Mesothelial cell of epicardium (in vitro differentiated cells): ENCODE results near the gene PKNOX2. TPM values are rescaled to one million over a fixed set of nuclear protein-coding genes. Genes with fewer than 3 reads are reported as not detected.

Experiments
- DNase-seq, 2 experiments: peaks; one replicate each; pipeline ENCODE4 v3.0.0; 2021; ENCODE audit warnings: low spot score in 2 of 2; ENCODE audit not compliant: unreplicated experiment in 2 of 2
- H3K27ac Mint-ChIP-seq: 2 replicates; pipeline ENCODE4 v1.8.0; 2021; ENCODE audit warnings: mixed read lengths
- H3K27me3 Mint-ChIP-seq: 2 replicates; pipeline ENCODE4 v1.8.0; 2021; ENCODE audit warnings: low read depth, mixed read lengths
- H3K36me3 Mint-ChIP-seq: 2 replicates; pipeline ENCODE4 v1.8.0; 2021; ENCODE audit warnings: mixed read lengths
- H3K4me1 Mint-ChIP-seq: 2 replicates; pipeline ENCODE4 v1.8.0; 2021; ENCODE audit warnings: mixed read lengths
- H3K4me3 Mint-ChIP-seq: 2 replicates; pipeline ENCODE4 v1.8.0; 2021; ENCODE audit warnings: mild to moderate bottlenecking, moderate library complexity, mixed read lengths
- H3K9me3 Mint-ChIP-seq: 2 replicates; pipeline ENCODE4 v1.8.0; 2021; ENCODE audit warnings: mixed read lengths
- total RNA-seq: library from RNA; stranded (reverse); gene quantifications from 3 replicates; pipeline ENCODE4 v1.2.1, GENCODE V29; 2021
- TF ChIP-seq, protein P1 (sequence below): fragments of 200-600 bp; sonication (generic); IDR thresholded peaks from one replicate; pipeline ENCODE4 v1.5.0; 2021; ENCODE audit warnings: antibody characterized with exemption; ENCODE audit not compliant: unreplicated experiment

Gene PKNOX2
- total RNA-seq, 1 donor from 2014 or later: 22.2 TPM

- no peaks in the 10 kb centered on the region for H3K27me3 Mint-ChIP-seq
- TF ChIP-seq, protein P1, sequence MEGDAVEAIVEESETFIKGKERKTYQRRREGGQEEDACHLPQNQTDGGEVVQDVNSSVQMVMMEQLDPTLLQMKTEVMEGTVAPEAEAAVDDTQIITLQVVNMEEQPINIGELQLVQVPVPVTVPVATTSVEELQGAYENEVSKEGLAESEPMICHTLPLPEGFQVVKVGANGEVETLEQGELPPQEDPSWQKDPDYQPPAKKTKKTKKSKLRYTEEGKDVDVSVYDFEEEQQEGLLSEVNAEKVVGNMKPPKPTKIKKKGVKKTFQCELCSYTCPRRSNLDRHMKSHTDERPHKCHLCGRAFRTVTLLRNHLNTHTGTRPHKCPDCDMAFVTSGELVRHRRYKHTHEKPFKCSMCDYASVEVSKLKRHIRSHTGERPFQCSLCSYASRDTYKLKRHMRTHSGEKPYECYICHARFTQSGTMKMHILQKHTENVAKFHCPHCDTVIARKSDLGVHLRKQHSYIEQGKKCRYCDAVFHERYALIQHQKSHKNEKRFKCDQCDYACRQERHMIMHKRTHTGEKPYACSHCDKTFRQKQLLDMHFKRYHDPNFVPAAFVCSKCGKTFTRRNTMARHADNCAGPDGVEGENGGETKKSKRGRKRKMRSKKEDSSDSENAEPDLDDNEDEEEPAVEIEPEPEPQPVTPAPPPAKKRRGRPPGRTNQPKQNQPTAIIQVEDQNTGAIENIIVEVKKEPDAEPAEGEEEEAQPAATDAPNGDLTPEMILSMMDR: no peak
- H3K4me1 Mint-ChIP-seq: peaks cover 34% of the 10 kb centered on the region
- DNase-seq: no peak
- no peak overlapping the region for H3K4me3 Mint-ChIP-seq
- no peak overlapping the region for H3K27ac Mint-ChIP-seq
- H3K36me3 Mint-ChIP-seq: peaks cover 13% of the 10 kb centered on the region
- H3K9me3 Mint-ChIP-seq: peaks cover 9% of the 10 kb centered on the region
Measured at GRCh38 chr11:125239585-125240560, 75.3 kb downstream of the PKNOX2 start.

DNA sequence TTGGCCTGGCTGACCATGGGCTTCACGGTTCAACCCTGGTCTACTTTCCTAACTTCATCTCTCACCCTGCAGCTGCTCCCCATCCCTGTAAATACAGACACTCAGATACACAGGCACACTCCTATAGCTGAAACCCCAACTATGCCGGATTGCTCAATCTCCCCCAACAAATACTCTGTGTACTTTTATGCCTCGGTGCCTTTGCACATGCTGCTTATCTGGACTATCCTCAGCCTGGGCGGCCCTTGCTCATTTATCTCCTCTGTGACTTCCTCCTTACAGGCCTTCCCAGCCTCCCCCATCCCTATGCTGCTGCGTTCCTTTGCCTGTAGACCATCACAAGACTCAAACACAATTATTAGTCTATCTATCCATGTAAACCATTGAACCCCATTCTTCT, 76.6 kb downstream of the PKNOX2 start:
- Mint-ChIP-seq H3K36me3 (peaks cover 13% of the 10 kb centered on the region), H3K4me3 (no peak overlapping the region), H3K4me1 (peaks cover 22% of the 10 kb centered on the region), H3K27ac (no peak overlapping the region), H3K27me3 (no peaks in the 10 kb centered on the region), H3K9me3 (peaks cover 9% of the 10 kb centered on the region)
- TF ChIP-seq, protein P1: no peak
- DNase-seq: no peak

DNA sequence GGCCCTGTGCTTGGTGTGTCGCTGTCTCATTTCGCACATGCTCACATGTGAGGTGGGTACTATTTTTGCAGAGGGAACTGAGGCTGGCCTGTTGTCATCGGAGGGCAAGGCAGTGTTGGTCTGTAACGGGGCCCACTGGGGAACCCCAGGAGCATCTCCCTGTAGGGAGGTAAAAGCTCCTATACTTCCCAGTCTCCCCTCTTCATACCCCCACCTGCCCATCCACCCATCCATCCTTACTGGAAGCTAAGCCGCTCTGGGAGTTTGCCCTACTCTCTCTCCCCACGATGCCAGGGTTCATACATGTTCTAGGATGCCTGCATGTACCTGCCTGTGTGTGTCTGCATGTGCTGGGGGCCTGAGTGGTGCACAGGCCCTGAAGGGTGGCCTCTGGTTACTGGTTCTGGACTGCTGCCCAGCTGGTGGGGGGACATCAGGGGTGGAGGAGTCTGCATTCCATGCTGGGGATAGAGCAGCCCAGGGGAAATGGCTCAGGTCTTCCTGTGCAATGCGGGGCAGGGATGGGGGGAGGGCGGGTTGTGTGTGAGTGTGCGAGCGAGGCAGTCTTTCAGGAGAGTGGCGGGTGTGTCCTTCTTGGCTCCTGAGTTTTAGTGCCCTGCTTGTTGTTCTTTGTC, 77.7 kb downstream of the PKNOX2 start:
- Mint-ChIP-seq H3K27ac (peak overlapping the region; percentile 37), H3K4me3 (no peak overlapping the region), H3K36me3 (peaks cover 8% of the 10 kb centered on the region), H3K4me1 (peaks cover 22% of the 10 kb centered on the region), H3K27me3 (no peaks in the 10 kb centered on the region), H3K9me3 (peaks cover 5% of the 10 kb centered on the region)
- DNase-seq: no peak
- TF ChIP-seq, protein P1: no peak

DNA sequence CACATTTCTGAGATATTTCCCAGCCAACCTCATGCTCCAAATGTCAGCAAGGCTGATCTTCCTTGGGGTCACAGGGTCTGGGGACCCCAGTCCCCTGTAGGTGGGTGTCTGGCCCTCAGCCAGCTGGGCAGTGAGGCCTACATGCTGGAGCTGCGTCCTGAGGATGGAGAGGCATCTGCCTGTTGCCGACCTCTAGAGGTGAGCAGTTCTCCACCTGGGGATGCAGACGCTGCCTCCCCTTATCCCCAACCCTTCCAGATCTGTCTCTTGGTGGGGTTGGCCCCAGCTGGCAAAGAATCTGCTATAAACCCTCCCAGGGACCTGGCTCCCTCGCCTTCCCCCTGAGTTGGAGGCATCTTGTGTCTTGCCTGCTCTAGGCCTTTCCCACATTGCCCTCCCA, 79.6 kb downstream of the PKNOX2 start:
- DNase-seq: no peak
- Mint-ChIP-seq H3K27ac (no peak overlapping the region), H3K27me3 (no peaks in the 10 kb centered on the region), H3K4me3 (no peak overlapping the region), H3K9me3 (peaks cover 5% of the 10 kb centered on the region), H3K4me1 (peaks cover 22% of the 10 kb centered on the region), H3K36me3 (peaks cover 4% of the 10 kb centered on the region)
- TF ChIP-seq, protein P1: no peak

DNA sequence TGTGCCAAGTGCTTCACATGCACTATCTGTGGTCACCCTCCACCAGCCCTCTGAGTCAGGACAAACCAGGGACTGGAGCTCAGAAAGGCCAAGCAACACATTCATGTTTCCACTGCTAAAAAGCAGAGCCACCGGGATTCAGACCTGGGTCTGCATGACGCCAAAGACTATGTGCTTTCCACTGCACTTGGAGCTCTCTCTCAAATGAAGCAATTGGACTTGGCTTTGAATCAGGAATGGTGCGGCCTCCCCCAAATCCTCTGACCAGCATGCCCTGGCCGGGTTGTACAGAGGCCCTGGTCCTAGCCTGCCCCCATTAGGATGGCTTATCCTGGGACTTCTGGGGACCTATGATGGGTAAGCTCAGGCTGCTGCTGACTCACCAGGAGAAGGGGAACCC, 80.7 kb downstream of the PKNOX2 start:
- TF ChIP-seq, protein P1: no peak
- DNase-seq: no peak
- Mint-ChIP-seq H3K36me3 (peaks cover 4% of the 10 kb centered on the region), H3K4me1 (peaks cover 15% of the 10 kb centered on the region), H3K4me3 (no peak overlapping the region), H3K9me3 (peaks cover 5% of the 10 kb centered on the region), H3K27ac (no peak overlapping the region), H3K27me3 (no peaks in the 10 kb centered on the region)
